T1000 (cell line): ENCODE data around the gene R3HCC1L.
"Not testable (repeated sequence)": the region's sequence is repeated elsewhere in the genome, so short reads cannot be mapped to it uniquely, and the experiment has no call there.

ENCODE experiments used
- DNase-seq: peaks from one replicate; lab custom pipeline; 2025; ENCODE audit warnings: mixed read lengths; lab: John Stamatoyannopoulos, UW

Gene R3HCC1L

GRCh38 chr10:98131619-98132018, 2.8 kb upstream of the R3HCC1L start:
- no peak for DNase-seq

GRCh38 chr10:98133075-98133752, 1.2 kb upstream of the R3HCC1L start:
- DNase-seq: not testable (repeated sequence)

- DNase-seq: no peak
Observed at GRCh38 chr10:98134117-98134430, 383 bp upstream of the R3HCC1L start.

GRCh38 chr10:98135222-98135899, 904 bp downstream of the R3HCC1L start:
- no peak for DNase-seq

DNA sequence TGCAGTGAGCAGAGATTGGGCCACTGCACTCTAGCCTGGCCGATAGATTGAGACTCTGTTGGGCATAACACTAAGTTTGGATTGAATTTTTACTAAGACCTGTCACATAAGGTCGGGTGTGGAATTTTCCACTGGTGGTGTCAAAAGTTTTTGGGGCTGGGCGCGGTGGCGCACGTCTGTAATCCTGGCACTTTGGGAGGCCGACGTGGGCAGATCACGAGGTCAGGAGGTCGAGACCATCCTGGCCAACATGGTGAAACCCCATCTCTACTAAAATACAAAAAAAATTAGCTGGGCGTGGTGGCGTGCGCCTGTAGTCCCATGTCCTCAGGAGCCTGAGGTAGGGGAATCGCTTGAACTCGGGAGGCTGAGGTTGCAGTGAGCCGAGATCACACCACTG, 2.3 kb downstream of the R3HCC1L start:
- DNase-seq: not testable (repeated sequence)

GRCh38 chr10:98138031-98138430, 3.6 kb downstream of the R3HCC1L start:
- no peak for DNase-seq

- no peak for DNase-seq
Observed at GRCh38 chr10:98139431-98139830, 5.0 kb downstream of the R3HCC1L start.

DNA sequence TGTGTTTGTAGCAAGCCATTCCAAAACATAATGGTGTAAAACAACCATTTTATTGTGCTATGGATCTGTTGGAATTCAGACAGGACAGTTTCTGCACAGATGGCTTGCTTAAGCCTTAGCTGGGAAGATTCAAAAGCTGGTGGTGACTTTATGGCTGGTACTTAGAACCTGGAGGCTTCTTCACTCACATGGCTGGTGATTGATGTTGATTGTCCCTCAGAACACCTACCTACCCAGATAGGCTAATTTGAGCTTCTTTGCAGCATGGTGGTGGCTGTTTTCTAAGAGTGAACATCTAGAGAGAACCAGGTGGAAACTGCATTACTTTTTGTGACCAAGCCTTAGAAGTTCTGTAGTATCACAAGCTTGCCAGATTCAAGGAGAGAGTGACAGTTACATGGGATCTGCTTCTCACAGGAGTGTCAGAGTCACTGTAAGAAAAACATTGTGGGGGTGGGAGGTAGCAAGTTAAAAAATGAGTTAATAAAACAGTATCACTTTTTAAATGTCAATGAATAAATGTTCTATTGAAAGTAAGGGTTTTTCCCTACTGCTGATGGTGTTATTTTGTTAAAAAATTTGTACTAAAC, 7.1 kb downstream of the R3HCC1L start:
- DNase-seq: no peak

DNA sequence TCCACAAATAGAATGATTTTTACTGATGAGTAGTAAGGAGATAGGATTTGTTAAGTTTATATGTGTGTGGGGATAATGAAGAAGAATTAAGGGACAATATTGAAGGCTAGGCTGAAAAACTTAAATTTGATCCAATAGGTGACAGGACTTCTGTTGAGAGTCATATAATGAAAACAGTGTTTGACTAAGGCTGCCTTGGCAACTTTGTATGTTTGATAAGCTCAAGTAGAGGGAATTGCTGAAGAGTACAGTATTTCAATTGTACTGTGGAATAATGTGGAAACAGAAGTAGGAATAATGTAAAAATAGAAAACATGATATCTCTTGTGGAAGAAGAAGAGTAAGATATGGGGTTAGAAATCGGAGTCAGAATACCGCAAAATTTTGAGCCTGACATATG, 10.5 kb downstream of the R3HCC1L start:
- DNase-seq: no peak

DNA sequence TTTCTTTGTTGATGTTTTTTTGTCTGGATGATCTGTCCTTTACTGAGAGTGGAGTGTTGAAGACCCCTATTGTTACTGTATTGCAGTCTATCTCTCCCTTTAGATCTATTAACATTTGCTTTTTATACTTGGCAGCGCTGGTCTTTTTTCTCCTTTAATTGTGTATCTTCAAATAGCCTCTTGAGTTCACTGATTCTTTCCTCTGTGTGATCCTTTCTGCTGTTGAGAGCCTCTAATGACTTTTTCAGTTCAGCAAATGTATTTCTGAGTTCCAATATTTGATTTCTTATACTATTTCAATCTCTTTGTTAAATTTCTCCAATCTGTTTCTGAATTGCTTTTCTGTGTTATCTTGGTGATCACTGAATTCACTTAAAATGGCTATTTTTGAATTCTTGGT, 15.4 kb downstream of the R3HCC1L start:
- DNase-seq: no peak

DNA sequence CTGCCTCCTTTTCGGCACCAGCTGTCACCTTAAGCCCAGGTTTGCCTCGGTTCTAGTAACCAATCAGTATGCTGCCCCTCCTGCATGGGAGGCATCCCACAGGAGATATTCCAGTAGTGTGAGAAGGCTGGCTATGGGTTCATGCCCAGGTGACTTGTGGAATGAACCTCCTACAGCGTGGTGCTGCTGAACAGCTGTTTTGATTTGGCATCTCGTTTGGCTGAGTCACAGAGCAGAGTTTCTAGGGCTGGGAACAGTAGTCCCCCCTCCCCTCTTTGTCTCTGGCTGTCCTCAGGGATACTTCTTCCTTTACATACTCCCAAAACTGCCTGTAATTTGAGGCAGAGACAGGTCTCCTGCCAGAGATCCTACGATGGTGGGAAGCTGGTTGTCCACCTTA, 16.1 kb downstream of the R3HCC1L start:
- DNase-seq: no peak

GRCh38 chr10:98152778-98153177, 18.3 kb downstream of the R3HCC1L start:
- not testable (repeated sequence) for DNase-seq

DNA sequence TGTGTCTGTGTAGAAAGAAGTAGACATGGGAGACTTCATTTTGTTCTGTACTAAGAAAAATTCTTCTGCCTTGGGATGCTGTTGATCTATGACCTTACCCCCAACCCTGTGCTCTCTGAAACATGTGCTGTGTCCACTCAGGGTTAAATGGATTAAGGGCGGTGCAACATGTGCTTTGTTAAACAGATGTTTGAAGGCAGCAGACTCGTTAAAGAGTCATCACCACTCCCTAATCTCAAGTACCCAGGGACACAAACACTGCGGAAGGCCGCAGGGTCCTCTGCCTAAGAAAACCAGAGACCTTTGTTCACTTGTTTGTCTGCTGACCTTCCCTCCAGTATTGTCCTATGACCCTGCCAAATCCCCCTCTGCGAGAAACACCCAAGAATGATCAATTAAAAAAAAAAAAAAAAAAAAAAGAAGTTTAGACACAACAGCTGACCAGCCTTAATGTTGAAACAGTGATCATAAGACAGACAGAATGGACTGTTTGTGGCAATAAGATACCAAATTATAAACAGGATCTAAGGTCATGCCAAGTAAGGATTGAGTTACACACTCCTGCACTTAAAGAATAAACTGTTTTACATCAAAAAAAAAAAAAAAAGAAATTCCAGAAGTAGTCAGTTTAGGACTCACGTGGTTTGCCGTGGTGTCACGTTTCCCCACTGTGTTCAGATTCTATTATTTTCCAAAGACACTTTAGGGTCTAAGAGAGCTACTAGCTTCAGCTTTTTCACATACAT, 18.9 kb downstream of the R3HCC1L start:
- DNase-seq: not testable (repeated sequence)

GRCh38 chr10:98154076-98154475, 19.6 kb downstream of the R3HCC1L start:
- DNase-seq: no peak

DNA sequence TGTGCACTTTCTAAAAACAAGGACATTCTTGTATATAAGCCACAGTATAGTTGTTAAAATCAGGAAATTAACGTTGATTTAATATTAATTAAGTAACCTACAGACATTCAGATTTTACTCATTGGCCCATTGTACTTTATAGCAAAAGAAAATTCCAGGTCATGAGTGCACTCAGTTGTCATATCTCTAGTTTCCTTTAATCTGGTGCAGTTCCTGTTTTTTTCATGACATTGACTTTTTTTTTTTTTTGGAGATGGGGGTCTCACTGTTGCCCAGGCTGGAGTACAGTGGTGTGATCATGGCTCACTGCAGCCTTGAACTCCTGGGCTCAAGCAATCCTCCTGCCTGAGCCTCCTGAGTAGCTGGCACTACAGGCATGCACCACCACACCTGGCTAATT, 24.1 kb downstream of the R3HCC1L start:
- no peak for DNase-seq

- no peak for DNase-seq
Observed at GRCh38 chr10:98163941-98164340, 29.5 kb downstream of the R3HCC1L start.

DNA sequence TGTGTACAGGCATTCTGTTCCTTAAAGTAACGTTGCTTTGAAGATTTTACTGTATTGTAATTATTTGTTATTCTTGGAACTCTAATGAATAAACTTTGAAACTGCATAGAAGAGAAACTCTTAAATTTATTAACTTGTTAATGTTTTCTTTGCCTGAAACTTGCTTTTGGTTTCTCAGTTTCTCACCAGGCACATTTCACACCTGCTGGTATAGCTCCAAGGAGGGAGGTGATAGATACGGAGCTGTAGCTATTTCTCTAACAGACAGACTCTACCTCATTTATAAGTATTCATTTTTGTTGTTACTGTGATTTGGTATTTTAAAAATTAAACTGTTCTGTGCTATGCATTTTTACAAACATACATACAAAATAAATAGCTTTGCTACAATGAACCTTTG, 32.7 kb downstream of the R3HCC1L start:
- no peak for DNase-seq

- DNase-seq: no peak
Observed at GRCh38 chr10:98168147-98168546, 33.7 kb downstream of the R3HCC1L start.

DNA sequence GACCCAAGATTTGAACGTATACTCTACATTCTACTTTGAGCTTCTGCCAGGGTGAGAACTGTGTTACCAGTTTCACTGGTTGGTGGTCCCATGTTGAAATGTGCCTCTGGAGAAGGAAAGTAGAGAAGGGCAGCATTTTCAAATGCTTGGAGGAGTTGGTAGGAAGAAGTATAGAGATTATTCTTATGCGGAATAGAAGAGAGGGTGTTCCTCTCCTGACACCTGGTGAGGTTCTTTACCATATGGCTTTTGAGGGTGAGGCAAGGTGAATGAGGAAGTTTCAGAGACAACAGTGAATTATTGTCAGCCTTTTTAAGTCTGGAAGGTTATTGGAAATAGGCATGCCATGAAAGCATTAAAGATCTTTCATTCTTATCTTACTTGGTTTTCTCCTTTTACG, 34.3 kb downstream of the R3HCC1L start:
- DNase-seq: no peak

DNA sequence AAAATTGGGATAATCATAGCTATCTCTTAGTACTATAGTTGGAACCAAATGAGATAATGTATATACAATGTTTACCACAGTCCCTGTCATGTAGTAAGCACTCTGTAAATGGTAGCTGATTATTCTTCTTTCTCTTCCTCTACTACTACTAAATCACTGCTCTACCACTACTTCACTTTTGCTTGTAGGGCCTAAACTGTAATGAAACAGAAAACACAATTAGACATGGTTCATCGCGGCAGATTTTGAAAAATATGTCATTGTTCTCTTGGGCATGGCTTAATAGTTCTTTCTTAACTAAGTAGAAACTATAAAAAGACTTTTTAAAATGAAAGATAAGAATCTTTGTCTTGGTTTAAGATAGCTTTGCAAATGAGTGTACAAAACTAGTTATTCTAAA, 34.9 kb downstream of the R3HCC1L start:
- no peak for DNase-seq

GRCh38 chr10:98170249-98171117, 36.0 kb downstream of the R3HCC1L start:
- DNase-seq: peak; percentile 17

- DNase-seq: no peak
Observed at GRCh38 chr10:98172073-98172472, 37.6 kb downstream of the R3HCC1L start.
